Panc1 (cell line): ENCODE measurements around the gene AVL9. TPM values are rescaled to one million over a fixed set of nuclear protein-coding genes. Genes with fewer than 3 reads are reported as not detected.

ENCODE experiments used
- ATAC-seq: fragments of 200-7000 bp; cut with Tn5 transposase; 2 replicates; pipeline ENCODE4 v1.9.1; 2020; ENCODE audit warnings: mild to moderate bottlenecking, moderate library complexity
- BruUV-seq: library from RNA; stranded (reverse); fragments of 400-500 nt; replicated peaks from 2 replicates; lab custom pipeline; 2021; lab: Mats Ljungman, UMichigan
- CTCF ChIA-PET: fragments of 300-600 bp; sonication (Branson Sonifier 250); formaldehyde crosslinking; loops from one replicate; lab custom pipeline; 2022; ENCODE audit warnings: antibody characterized with exemption; lab: Charles Lee
- POLR2A ChIA-PET: fragments of 300-600 bp; sonication (Branson Sonifier 250); formaldehyde crosslinking; loops from one replicate; lab custom pipeline; 2022; ENCODE audit warnings: antibody characterized with exemption; lab: Charles Lee
- DNase-seq: peaks from one replicate; pipeline ENCODE4 v3.0.0-alpha.2; 2010; ENCODE audit warnings: low read depth, low spot score
- H3K27ac ChIP-seq: 2 replicates; pipeline ENCODE4 v1.5.1; 2011; ENCODE audit warnings: mild to moderate bottlenecking, low read length, inconsistent platforms
- H3K27me3 ChIP-seq: fragments of 200-500 bp; sonication (Bioruptor generic); 2 replicates; pipeline ENCODE4 v1.6.0; 2014; ENCODE audit warnings: low read length, inconsistent platforms; ENCODE audit not compliant: control insufficient read depth, insufficient read depth
- H3K36me3 ChIP-seq: fragments of 200-500 bp; sonication (Bioruptor generic); 2 replicates; pipeline ENCODE4 v1.5.1; 2014; ENCODE audit warnings: inconsistent platforms, mild to moderate bottlenecking, low read length, moderate library complexity; ENCODE audit not compliant: control insufficient read depth, insufficient read depth
- H3K4me1 ChIP-seq: 2 replicates; pipeline ENCODE4 v1.5.1; 2011; ENCODE audit warnings: inconsistent platforms, mild to moderate bottlenecking, low read length, moderate library complexity; ENCODE audit not compliant: control insufficient read depth, insufficient read depth
- H3K4me3 ChIP-seq, 2 experiments: 2 replicates each; pipeline ENCODE4 v1.5.1; 2011 to 2012; ENCODE audit warnings: low read depth in 2 of 2, low read length in 2 of 2, mild to moderate bottlenecking in 2 of 2, inconsistent platforms in 1 of 2, moderate library complexity in 1 of 2
- H3K9me3 ChIP-seq: fragments of 200-500 bp; sonication (Bioruptor generic); 2 replicates; pipeline ENCODE4 v1.5.1; 2014; ENCODE audit warnings: low read depth, mild to moderate bottlenecking, inconsistent platforms, low read length, moderate library complexity; ENCODE audit not compliant: control insufficient read depth, insufficient read depth
- POLR2AphosphoS5 ChIP-seq: IDR thresholded peaks from 2 replicates; pipeline ENCODE4 v1.6.1; 2012; ENCODE audit warnings: mild to moderate bottlenecking, low read depth, low read length, moderate library complexity
- SIN3A ChIP-seq: IDR thresholded peaks from 2 replicates; pipeline ENCODE4 v1.6.1; 2012; ENCODE audit warnings: low read depth, mild to moderate bottlenecking, low read length, moderate library complexity, borderline replicate concordance; ENCODE audit not compliant: insufficient read depth
- TCF7L2 ChIP-seq: IDR thresholded peaks from 2 replicates; pipeline ENCODE4 v1.6.1; 2011; ENCODE audit warnings: mild to moderate bottlenecking, low read depth, low read length, inconsistent platforms
- in situ Hi-C: cut with HindIII; loops from 2 replicates; pipeline ENCODE4 v1.10.0; 2016; ENCODE audit warnings: low sequenced_read_pairs, low pct_unique_long_range_greater_than_20kb
- intact Hi-C: fragments of 100-400 bp; cut with micrococcal nuclease; formaldehyde crosslinking; loops from one replicate; pipeline ENCODE4 v1.10.0; 2022; ENCODE audit not compliant: unreplicated experiment
- total RNA-seq: library from RNA; stranded (reverse); gene quantifications from one replicate; pipeline ENCODE4 v1.2.1, GENCODE V29; 2021; ENCODE audit not compliant: unreplicated experiment
- TF ChIP-seq, protein P1 (sequence below): fragments of 450-650 bp; IDR thresholded peaks from 2 replicates; pipeline ENCODE4 v1.5.1; 2017; ENCODE audit warnings: mild to moderate bottlenecking
- TF ChIP-seq, protein P2 (sequence below), 2 experiments: IDR thresholded peaks; 2 replicates each; pipeline ENCODE4 v1.6.1; 2011 to 2012; ENCODE audit warnings: low read depth in 2 of 2, control low read depth in 1 of 2, low read length in 1 of 2, mild to moderate bottlenecking in 1 of 2, moderate library complexity in 1 of 2; ENCODE audit not compliant: insufficient read depth in 1 of 2

Gene AVL9
- total RNA-seq, 1 experiment from 2014 or later = 66.6 TPM

DNA sequence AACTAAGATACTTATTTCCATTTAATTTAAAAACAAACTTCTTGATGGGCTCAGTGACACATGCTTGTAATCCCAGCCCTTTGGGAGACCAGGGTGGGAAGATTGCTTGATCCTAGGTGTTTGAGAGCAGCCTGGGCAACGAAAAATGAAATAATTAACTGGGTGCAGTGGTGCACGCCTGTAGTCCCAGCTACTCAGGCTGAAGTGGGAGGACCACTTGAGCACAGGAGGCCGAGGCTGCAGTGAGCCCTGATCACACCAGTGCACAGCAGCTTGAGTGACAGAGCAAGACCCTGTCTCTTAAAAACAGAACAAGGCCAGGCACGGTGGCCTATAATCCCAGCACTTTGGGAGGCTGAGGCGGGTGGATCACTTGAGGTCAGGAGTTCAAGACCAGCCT, 37.4 kb downstream of the AVL9 start:
- Histone ChIP-seq H3K36me3 (no peaks in the 10 kb centered on the region), H3K9me3 (no peaks in the 10 kb centered on the region), H3K27me3 (no peaks in the 10 kb centered on the region), H3K4me1 (no peaks in the 10 kb centered on the region), H3K4me3 (no peak overlapping the region), H3K27ac (no peak overlapping the region)
- no peak for ATAC-seq
- BruUV-seq = no TSS peak
- ChIA-PET POLR2A (interaction anchor here (1.1 kb wide), 1 partner anchor 36 kb away, joined by 3 read pairs; no protein-coding TSS in a partner anchor), CTCF (no interaction called here)
- TF ChIP-seq POLR2AphosphoS5 (no peak), TCF7L2 (no peak), SIN3A (no peak)
- TF ChIP-seq, protein P1, sequence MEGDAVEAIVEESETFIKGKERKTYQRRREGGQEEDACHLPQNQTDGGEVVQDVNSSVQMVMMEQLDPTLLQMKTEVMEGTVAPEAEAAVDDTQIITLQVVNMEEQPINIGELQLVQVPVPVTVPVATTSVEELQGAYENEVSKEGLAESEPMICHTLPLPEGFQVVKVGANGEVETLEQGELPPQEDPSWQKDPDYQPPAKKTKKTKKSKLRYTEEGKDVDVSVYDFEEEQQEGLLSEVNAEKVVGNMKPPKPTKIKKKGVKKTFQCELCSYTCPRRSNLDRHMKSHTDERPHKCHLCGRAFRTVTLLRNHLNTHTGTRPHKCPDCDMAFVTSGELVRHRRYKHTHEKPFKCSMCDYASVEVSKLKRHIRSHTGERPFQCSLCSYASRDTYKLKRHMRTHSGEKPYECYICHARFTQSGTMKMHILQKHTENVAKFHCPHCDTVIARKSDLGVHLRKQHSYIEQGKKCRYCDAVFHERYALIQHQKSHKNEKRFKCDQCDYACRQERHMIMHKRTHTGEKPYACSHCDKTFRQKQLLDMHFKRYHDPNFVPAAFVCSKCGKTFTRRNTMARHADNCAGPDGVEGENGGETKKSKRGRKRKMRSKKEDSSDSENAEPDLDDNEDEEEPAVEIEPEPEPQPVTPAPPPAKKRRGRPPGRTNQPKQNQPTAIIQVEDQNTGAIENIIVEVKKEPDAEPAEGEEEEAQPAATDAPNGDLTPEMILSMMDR = no peak
- TF ChIP-seq, protein P2, sequence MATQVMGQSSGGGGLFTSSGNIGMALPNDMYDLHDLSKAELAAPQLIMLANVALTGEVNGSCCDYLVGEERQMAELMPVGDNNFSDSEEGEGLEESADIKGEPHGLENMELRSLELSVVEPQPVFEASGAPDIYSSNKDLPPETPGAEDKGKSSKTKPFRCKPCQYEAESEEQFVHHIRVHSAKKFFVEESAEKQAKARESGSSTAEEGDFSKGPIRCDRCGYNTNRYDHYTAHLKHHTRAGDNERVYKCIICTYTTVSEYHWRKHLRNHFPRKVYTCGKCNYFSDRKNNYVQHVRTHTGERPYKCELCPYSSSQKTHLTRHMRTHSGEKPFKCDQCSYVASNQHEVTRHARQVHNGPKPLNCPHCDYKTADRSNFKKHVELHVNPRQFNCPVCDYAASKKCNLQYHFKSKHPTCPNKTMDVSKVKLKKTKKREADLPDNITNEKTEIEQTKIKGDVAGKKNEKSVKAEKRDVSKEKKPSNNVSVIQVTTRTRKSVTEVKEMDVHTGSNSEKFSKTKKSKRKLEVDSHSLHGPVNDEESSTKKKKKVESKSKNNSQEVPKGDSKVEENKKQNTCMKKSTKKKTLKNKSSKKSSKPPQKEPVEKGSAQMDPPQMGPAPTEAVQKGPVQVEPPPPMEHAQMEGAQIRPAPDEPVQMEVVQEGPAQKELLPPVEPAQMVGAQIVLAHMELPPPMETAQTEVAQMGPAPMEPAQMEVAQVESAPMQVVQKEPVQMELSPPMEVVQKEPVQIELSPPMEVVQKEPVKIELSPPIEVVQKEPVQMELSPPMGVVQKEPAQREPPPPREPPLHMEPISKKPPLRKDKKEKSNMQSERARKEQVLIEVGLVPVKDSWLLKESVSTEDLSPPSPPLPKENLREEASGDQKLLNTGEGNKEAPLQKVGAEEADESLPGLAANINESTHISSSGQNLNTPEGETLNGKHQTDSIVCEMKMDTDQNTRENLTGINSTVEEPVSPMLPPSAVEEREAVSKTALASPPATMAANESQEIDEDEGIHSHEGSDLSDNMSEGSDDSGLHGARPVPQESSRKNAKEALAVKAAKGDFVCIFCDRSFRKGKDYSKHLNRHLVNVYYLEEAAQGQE (IDR thresholded peaks at IDR 0.05; ENCODE audit: insufficient read depth in 1 of 2, low read depth in 2 of 2, low read length in 1 of 2) = no peak
- intact Hi-C loops (no loop called here), in situ Hi-C loops (no loop called here)
- no peak for DNase-seq

DNA sequence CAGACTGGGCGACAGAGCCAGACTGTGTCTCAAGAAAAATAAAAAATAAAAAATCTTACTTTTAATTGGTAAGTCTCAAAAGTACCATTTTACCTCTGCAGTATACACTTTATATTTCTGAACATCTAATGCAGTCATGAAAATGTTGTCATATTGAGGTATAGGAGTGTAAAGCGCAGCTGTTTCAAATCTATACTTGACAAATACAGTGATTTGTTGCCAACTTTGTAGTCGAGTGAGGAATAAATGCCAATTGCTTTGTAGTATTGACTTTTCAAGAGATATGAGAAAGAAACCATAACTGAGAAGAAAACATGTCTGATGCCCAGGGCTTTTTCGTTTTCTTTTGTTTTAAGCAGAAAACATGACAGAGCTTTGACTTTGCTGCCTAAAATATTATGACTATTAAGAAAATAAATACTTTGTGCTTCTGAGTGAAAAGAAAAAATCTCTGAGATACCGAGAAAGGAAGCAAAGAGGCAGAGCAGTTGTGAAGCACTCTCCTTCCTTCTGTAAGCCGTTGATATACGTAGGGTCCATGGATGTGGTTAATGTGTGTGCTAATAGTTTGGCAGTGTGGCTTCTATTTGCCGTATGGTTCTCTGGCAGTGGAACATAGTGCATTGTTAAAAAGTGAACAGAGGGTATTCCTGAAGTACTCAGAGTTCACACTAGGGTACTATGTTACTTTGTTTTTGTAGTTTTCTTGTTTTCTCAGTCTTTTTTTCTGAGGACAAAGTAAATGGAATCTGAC, 38.2 kb downstream of the AVL9 start:
- no peaks in the 10 kb centered on the region for H3K9me3 ChIP-seq
- no peak overlapping the region for H3K4me3 ChIP-seq
- H3K27ac ChIP-seq = no peak overlapping the region
- ChIA-PET POLR2A (no interaction called here), CTCF (no interaction called here)
- DNase-seq = no peak
- in situ Hi-C loops = no loop called here
- no peak for ATAC-seq
- no peaks in the 10 kb centered on the region for H3K4me1 ChIP-seq
- no peaks in the 10 kb centered on the region for H3K36me3 ChIP-seq
- no TSS peak for BruUV-seq
- intact Hi-C loops = no loop called here
- no peaks in the 10 kb centered on the region for H3K27me3 ChIP-seq
- no peak for TF ChIP-seq SIN3A
- no peak for TF ChIP-seq TCF7L2
- TF ChIP-seq POLR2AphosphoS5 = no peak
- TF ChIP-seq, protein P2 (IDR thresholded peaks at IDR 0.05; ENCODE audit: insufficient read depth in 1 of 2, low read depth in 2 of 2, low read length in 1 of 2) = no peak
- TF ChIP-seq, protein P1 = no peak
